HepG2 (cell line): ENCODE data around the gene CCNQ. TPM values are rescaled to one million over a fixed set of nuclear protein-coding genes. Genes with fewer than 3 reads are reported as not detected.

Experiments used
- HOXA5 ChIP-seq: sonication (generic); formaldehyde crosslinking; IDR thresholded peaks from 2 replicates; pipeline ENCODE4 v1.4.0; 2020; ENCODE audit warnings: missing genetic modification reagents
- KMT2B ChIP-seq: IDR thresholded peaks from 2 replicates; pipeline ENCODE4 v1.6.1; 2016; ENCODE audit warnings: missing genetic modification reagents, missing compliant biosample characterization
- MED13 ChIP-seq: sonication (generic); formaldehyde crosslinking; IDR thresholded peaks from 2 replicates; pipeline ENCODE4 v1.5.0; 2020; ENCODE audit warnings: missing genetic modification reagents
- NFE2L2 ChIP-seq: fragments of 150-350 bp; IDR thresholded peaks from 2 replicates; pipeline ENCODE4 v1.6.1; 2014; ENCODE audit warnings: low read length
- RBFOX2 ChIP-seq: fragments of 200-400 bp; formaldehyde crosslinking; IDR thresholded peaks from 2 replicates; pipeline ENCODE4 v1.6.1; 2017; ENCODE audit warnings: low read depth, mild to moderate bottlenecking, low read length
- SKI ChIP-seq: fragments of 450-650 bp; IDR thresholded peaks from one replicate; pipeline ENCODE4 v1.6.1; 2018; ENCODE audit warnings: mild to moderate bottlenecking; ENCODE audit not compliant: partially characterized antibody
- SSRP1 ChIP-seq: IDR thresholded peaks from 2 replicates; pipeline ENCODE4 v1.6.1; 2016; ENCODE audit warnings: control low read depth
- ZKSCAN1 ChIP-seq: fragments of 150-350 bp; IDR thresholded peaks from 2 replicates; pipeline ENCODE4 v1.6.1; 2014; ENCODE audit warnings: low read length
- ZNF124 ChIP-seq: sonication (generic); formaldehyde crosslinking; IDR thresholded peaks from 2 replicates; pipeline ENCODE4 v1.4.0; 2020; ENCODE audit warnings: missing genetic modification reagents
- ZNF329 ChIP-seq: sonication (generic); formaldehyde crosslinking; IDR thresholded peaks from 2 replicates; pipeline ENCODE4 v1.9.0; 2021; ENCODE audit warnings: low read depth, mild to moderate bottlenecking, missing genetic modification reagents
- ZNF605 ChIP-seq: sonication (generic); formaldehyde crosslinking; IDR thresholded peaks from 2 replicates; pipeline ENCODE4 v1.8.0; 2022; ENCODE audit warnings: mild to moderate bottlenecking, missing genetic modification reagents
- ZNF614 ChIP-seq: IDR thresholded peaks from 2 replicates; pipeline ENCODE4 v1.6.1; 2018; ENCODE audit warnings: missing biosample characterization, missing genetic modification reagents, inconsistent platforms, borderline replicate concordance
- polyA plus RNA-seq, 8 experiments: library from polyadenylated mRNA; depleted of rRNA in 3 of 8; stranded (reverse) in 7 of 8; unstranded in 1 of 8; fragments of >200 nt; fragmentation: Illumina TruSeq in 4 of 8; extraction: Trizol in 4 of 8; gene quantifications; 2 replicates each; pipeline versions ENCODE4 v1.2.1 to v1.2.3, GENCODE V29; 2011 to 2016; ENCODE audit warnings: low read depth in 4 of 8, missing spikeins in 1 of 8, mixed read lengths in 1 of 8; ENCODE audit not compliant: insufficient read depth in 1 of 8
- total RNA-seq, 5 experiments: library from RNA; depleted of rRNA; stranded (reverse); fragments of >200 nt; fragmentation: Illumina TruSeq; extraction: Trizol; gene quantifications; 2 replicates each; pipeline ENCODE4 v1.2.3, GENCODE V29; 2016; ENCODE audit warnings: low read depth in 1 of 5
- TF ChIP-seq, protein P1 (sequence below): sonication (generic); formaldehyde crosslinking; IDR thresholded peaks from 2 replicates; pipeline ENCODE4 v1.4.0; 2020; ENCODE audit warnings: missing genetic modification reagents
- TF ChIP-seq, protein P2 (sequence below), 2 experiments: sonication (generic) in 1 of 2; formaldehyde crosslinking in 1 of 2; IDR thresholded peaks; 2 replicates each; pipeline versions ENCODE4 v1.4.0 to v1.6.1; 2018 to 2020; ENCODE audit warnings: missing genetic modification reagents in 2 of 2, borderline replicate concordance in 1 of 2, low read depth in 1 of 2, mild to moderate bottlenecking in 1 of 2, missing biosample characterization in 1 of 2
- TF ChIP-seq, protein P3 (sequence below): sonication (generic); formaldehyde crosslinking; IDR thresholded peaks from 2 replicates; pipeline ENCODE4 v1.4.0; 2020; ENCODE audit warnings: missing genetic modification reagents
- TF ChIP-seq, protein P4 (sequence below): IDR thresholded peaks from 2 replicates; pipeline ENCODE4 v1.6.1; 2016; ENCODE audit warnings: mild to moderate bottlenecking, missing biosample characterization, missing genetic modification reagents
- TF ChIP-seq, protein P5 (sequence below): sonication (generic); formaldehyde crosslinking; IDR thresholded peaks from 2 replicates; pipeline ENCODE4 v1.4.0; 2020; ENCODE audit warnings: missing genetic modification reagents, low read depth, mild to moderate bottlenecking, borderline replicate concordance

CCNQ gene
- total and polyA plus RNA-seq, 2 of the 13 experiments (the other 11 are each of a cell fraction or from before 2014, with no cell fraction given), result 15.0 to 25.5 TPM

DNA sequence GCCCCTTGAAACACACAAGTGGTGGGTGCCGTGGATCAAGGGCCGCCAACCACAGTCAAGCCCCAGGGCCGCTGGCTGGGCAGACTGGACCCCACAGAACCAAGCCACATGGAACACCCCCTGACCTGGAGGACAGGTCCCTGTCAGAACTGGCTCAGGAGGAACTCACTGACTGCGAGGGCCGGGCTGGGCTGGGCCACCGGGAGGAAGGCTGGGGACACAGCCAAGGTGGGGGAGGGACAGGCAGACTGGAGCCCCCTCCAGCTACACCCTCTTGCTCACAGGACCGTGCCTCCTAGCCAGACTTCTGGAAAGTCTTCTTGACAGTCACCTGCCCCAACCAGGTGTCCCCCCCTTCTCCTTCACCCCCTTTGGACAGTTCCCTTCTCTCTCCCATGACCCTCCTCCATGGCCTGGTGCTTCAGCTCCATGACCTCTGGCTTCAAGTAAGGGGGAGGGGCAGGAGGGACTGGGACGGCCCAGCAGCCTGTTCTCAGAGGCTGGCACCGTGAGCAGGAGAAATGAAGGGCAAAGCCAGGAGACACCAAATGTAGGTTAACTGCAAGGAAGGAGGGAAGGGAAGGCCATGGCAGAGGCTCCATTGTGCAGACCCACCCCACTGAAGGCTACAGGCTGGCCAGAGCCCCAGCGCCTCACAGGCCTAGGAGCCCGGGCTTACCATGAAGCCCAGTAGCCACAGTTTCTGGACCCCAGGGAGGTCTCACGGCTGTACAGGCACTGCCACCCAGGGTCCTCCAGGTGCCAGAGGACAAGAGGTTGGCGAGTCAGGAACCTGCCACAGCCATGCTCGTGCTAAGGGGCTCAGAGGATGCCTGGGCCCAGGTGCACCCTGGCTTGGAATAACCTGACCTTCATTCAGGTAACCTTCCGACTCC is 25.5 kb upstream of the CCNQ start (continued):
- TF ChIP-seq, protein P1, sequence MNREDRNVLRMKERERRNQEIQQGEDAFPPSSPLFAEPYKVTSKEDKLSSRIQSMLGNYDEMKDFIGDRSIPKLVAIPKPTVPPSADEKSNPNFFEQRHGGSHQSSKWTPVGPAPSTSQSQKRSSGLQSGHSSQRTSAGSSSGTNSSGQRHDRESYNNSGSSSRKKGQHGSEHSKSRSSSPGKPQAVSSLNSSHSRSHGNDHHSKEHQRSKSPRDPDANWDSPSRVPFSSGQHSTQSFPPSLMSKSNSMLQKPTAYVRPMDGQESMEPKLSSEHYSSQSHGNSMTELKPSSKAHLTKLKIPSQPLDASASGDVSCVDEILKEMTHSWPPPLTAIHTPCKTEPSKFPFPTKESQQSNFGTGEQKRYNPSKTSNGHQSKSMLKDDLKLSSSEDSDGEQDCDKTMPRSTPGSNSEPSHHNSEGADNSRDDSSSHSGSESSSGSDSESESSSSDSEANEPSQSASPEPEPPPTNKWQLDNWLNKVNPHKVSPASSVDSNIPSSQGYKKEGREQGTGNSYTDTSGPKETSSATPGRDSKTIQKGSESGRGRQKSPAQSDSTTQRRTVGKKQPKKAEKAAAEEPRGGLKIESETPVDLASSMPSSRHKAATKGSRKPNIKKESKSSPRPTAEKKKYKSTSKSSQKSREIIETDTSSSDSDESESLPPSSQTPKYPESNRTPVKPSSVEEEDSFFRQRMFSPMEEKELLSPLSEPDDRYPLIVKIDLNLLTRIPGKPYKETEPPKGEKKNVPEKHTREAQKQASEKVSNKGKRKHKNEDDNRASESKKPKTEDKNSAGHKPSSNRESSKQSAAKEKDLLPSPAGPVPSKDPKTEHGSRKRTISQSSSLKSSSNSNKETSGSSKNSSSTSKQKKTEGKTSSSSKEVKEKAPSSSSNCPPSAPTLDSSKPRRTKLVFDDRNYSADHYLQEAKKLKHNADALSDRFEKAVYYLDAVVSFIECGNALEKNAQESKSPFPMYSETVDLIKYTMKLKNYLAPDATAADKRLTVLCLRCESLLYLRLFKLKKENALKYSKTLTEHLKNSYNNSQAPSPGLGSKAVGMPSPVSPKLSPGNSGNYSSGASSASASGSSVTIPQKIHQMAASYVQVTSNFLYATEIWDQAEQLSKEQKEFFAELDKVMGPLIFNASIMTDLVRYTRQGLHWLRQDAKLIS, result peak; percentile 88
- TF ChIP-seq SSRP1 (CRISPR knock-in tag) (no peak), ZKSCAN1 (no peak), ZNF614 (CRISPR knock-in tag) (no peak), ZNF329 (CRISPR knock-in tag) (no peak), HOXA5 (CRISPR knock-in tag) (no peak), KMT2B (CRISPR knock-in tag) (no peak), ZNF124 (CRISPR knock-in tag) (no peak), MED13 (CRISPR knock-in tag) (peak; percentile 42; the same call in 1 of the 2 replicates), NFE2L2 (no peak), SKI (no peak), RBFOX2 (peak; percentile 12), ZNF605 (CRISPR knock-in tag) (no peak)
- TF ChIP-seq, protein P2, sequence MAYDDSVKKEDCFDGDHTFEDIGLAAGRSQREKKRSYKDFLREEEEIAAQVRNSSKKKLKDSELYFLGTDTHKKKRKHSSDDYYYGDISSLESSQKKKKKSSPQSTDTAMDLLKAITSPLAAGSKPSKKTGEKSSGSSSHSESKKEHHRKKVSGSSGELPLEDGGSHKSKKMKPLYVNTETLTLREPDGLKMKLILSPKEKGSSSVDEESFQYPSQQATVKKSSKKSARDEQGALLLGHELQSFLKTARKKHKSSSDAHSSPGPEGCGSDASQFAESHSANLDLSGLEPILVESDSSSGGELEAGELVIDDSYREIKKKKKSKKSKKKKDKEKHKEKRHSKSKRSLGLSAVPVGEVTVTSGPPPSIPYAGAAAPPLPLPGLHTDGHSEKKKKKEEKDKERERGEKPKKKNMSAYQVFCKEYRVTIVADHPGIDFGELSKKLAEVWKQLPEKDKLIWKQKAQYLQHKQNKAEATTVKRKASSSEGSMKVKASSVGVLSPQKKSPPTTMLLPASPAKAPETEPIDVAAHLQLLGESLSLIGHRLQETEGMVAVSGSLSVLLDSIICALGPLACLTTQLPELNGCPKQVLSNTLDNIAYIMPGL (CRISPR knock-in tag; IDR thresholded peaks at IDR 0.05; ENCODE audit: borderline replicate concordance in 1 of 2, low read depth in 1 of 2), result no peak
- TF ChIP-seq, protein P3, sequence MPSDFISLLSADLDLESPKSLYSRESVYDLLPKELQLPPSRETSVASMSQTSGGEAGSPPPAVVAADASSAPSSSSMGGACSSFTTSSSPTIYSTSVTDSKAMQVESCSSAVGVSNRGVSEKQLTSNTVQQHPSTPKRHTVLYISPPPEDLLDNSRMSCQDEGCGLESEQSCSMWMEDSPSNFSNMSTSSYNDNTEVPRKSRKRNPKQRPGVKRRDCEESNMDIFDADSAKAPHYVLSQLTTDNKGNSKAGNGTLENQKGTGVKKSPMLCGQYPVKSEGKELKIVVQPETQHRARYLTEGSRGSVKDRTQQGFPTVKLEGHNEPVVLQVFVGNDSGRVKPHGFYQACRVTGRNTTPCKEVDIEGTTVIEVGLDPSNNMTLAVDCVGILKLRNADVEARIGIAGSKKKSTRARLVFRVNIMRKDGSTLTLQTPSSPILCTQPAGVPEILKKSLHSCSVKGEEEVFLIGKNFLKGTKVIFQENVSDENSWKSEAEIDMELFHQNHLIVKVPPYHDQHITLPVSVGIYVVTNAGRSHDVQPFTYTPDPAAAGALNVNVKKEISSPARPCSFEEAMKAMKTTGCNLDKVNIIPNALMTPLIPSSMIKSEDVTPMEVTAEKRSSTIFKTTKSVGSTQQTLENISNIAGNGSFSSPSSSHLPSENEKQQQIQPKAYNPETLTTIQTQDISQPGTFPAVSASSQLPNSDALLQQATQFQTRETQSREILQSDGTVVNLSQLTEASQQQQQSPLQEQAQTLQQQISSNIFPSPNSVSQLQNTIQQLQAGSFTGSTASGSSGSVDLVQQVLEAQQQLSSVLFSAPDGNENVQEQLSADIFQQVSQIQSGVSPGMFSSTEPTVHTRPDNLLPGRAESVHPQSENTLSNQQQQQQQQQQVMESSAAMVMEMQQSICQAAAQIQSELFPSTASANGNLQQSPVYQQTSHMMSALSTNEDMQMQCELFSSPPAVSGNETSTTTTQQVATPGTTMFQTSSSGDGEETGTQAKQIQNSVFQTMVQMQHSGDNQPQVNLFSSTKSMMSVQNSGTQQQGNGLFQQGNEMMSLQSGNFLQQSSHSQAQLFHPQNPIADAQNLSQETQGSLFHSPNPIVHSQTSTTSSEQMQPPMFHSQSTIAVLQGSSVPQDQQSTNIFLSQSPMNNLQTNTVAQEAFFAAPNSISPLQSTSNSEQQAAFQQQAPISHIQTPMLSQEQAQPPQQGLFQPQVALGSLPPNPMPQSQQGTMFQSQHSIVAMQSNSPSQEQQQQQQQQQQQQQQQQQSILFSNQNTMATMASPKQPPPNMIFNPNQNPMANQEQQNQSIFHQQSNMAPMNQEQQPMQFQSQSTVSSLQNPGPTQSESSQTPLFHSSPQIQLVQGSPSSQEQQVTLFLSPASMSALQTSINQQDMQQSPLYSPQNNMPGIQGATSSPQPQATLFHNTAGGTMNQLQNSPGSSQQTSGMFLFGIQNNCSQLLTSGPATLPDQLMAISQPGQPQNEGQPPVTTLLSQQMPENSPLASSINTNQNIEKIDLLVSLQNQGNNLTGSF, result no peak
- TF ChIP-seq, protein P4, sequence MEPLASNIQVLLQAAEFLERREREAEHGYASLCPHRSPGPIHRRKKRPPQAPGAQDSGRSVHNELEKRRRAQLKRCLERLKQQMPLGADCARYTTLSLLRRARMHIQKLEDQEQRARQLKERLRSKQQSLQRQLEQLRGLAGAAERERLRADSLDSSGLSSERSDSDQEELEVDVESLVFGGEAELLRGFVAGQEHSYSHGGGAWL (CRISPR knock-in tag), result 0 out of 2 replicates have a peak, but pooled peaks have one; percentile 19
- TF ChIP-seq, protein P5, sequence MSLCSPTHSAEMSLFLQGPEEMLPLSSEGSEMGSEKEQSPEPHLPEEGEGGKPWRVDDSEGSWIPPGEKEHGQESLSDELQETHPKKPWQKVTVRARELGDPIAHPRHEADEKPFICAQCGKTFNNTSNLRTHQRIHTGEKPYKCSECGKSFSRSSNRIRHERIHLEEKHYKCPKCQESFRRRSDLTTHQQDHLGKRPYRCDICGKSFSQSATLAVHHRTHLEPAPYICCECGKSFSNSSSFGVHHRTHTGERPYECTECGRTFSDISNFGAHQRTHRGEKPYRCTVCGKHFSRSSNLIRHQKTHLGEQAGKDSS (CRISPR knock-in tag), result peak; percentile 27; the same call in 1 of the 2 replicates
